Keratinocyte (primary cell): Measurements from ENCODE around the gene PRKN. TPM values are rescaled to one million over a fixed set of nuclear protein-coding genes. Genes with fewer than 3 reads are reported as not detected.

ENCODE experiments used
- DNase-seq: peaks from one replicate; pipeline ENCODE4 v3.0.0-alpha.2; 2011; ENCODE audit warnings: low read depth, missing footprints, low spot score
- FAIRE-seq: peaks from 2 replicates; lab custom pipeline; 2011; peaks lifted over from hg19 to GRCh38; lab: Jason Lieb, UNC
- H2AFZ ChIP-seq: 2 replicates; pipeline ENCODE4 v1.6.0; 2012; ENCODE audit warnings: low read length, control low read depth, inconsistent platforms; ENCODE audit not compliant: control insufficient read depth
- H3K27ac ChIP-seq: 2 replicates; pipeline ENCODE4 v1.5.1; 2011; ENCODE audit warnings: low read length; ENCODE audit not compliant: control insufficient read depth, insufficient read depth
- H3K27me3 ChIP-seq: 3 replicates; pipeline ENCODE4 v1.6.0; 2011; ENCODE audit warnings: low read length; ENCODE audit not compliant: control insufficient read depth, insufficient read depth; ENCODE audit errors: extremely low read depth
- H3K36me3 ChIP-seq, 2 experiments: 2 replicates in 1 of 2; 3 replicates in 1 of 2; pipeline ENCODE4 v1.5.1; 2011; ENCODE audit warnings: low read length in 2 of 2, mild to moderate bottlenecking in 1 of 2; ENCODE audit not compliant: control insufficient read depth in 2 of 2, insufficient read depth in 2 of 2; ENCODE audit errors: extremely low read depth in 1 of 2
- H3K4me1 ChIP-seq: 3 replicates; pipeline ENCODE4 v1.5.1; 2011; ENCODE audit warnings: low read length; ENCODE audit not compliant: control insufficient read depth, insufficient read depth; ENCODE audit errors: extremely low read depth
- H3K4me2 ChIP-seq: 3 replicates; pipeline ENCODE4 v1.6.0; 2011; ENCODE audit warnings: low read depth, low read length; ENCODE audit not compliant: control insufficient read depth, insufficient read depth; ENCODE audit errors: extremely low read depth
- H3K4me3 ChIP-seq, 3 experiments: fragments of 200-600 bp in 1 of 3; sonication (generic) in 1 of 3; 2 replicates in 2 of 3; 3 replicates in 1 of 3; pipeline ENCODE4 v1.5.1; 2011 to 2016; ENCODE audit warnings: low read length in 3 of 3, mild to moderate bottlenecking in 3 of 3, control low read depth in 2 of 3, inconsistent platforms in 1 of 3, low read depth in 1 of 3, mixed read lengths in 1 of 3, mixed run types in 1 of 3, moderate library complexity in 1 of 3; ENCODE audit not compliant: control insufficient read depth in 2 of 3, insufficient read depth in 2 of 3; ENCODE audit errors: extremely low read depth in 1 of 3
- H3K79me2 ChIP-seq: 2 replicates; pipeline ENCODE4 v1.6.0; 2012; ENCODE audit warnings: low read length; ENCODE audit not compliant: control insufficient read depth, insufficient read depth
- H3K9ac ChIP-seq: 3 replicates; pipeline ENCODE4 v1.6.0; 2011; ENCODE audit warnings: low read length; ENCODE audit not compliant: control insufficient read depth, insufficient read depth; ENCODE audit errors: extremely low read depth
- H3K9me1 ChIP-seq: 3 replicates; pipeline ENCODE4 v1.6.0; 2011; ENCODE audit warnings: low read length; ENCODE audit not compliant: control insufficient read depth, insufficient read depth; ENCODE audit errors: extremely low read depth
- H3K9me3 ChIP-seq: 2 replicates; pipeline ENCODE4 v1.5.1; 2012; ENCODE audit warnings: low read depth, low read length; ENCODE audit not compliant: control insufficient read depth
- H4K20me1 ChIP-seq: 3 replicates; pipeline ENCODE4 v1.6.0; 2011; ENCODE audit warnings: low read length; ENCODE audit not compliant: control insufficient read depth, insufficient read depth; ENCODE audit errors: extremely low read depth
- CTCF ChIP-seq, 3 experiments: IDR thresholded peaks in 1 of 3; conservative IDR thresholded peaks in 1 of 3; optimal IDR thresholded peaks in 1 of 3; 2 replicates in 2 of 3; 3 replicates in 1 of 3; pipeline versions ENCODE3 to v1.5.1; 2011; ENCODE audit warnings: low read length in 3 of 3, mild to moderate bottlenecking in 3 of 3, moderate library complexity in 2 of 3, control low read depth in 1 of 3, inconsistent platforms in 1 of 3; ENCODE audit not compliant: insufficient read depth in 2 of 3; ENCODE audit errors: extremely low read depth in 1 of 3
- EZH2 ChIP-seq: IDR thresholded peaks from one replicate; pipeline ENCODE4 v1.6.1; 2012; ENCODE audit warnings: inconsistent platforms, mild to moderate bottlenecking, low read length, moderate library complexity
- dilution Hi-C: fragments of 300-500 bp; cut with MboI; formaldehyde crosslinking; loops from one replicate; pipeline ENCODE4 v1.7.0; 2020; ENCODE audit warnings: low sequenced_read_pairs; ENCODE audit not compliant: extremely low pct_ligation_motif_present
- polyA plus RNA-seq, 5 experiments: library from polyadenylated mRNA; depleted of rRNA in 3 of 5; stranded (reverse) in 3 of 5; stranded (forward) in 1 of 5; unstranded in 1 of 5; fragments of >200 nt; gene quantifications; 1 replicate in 1 of 5; 2 replicates in 3 of 5; 3 replicates in 1 of 5; pipeline versions ENCODE4 v1.2.1 to v1.2.3, GENCODE V29; 2011 to 2012; ENCODE audit warnings: missing spikeins in 2 of 5, low read depth in 1 of 5, low replicate concordance in 1 of 5

PRKN gene
- polyA plus RNA-seq, 1 donor (not counting 4 experiments of a cell fraction or from before 2014, with no cell fraction given): 0.67 TPM

GRCh38 chr6:161545741-161546140 lies 1181.8 kb downstream of the PRKN start:
- DNase-seq: no peak
- no peak for TF ChIP-seq EZH2
- no peak overlapping the region for H2AFZ ChIP-seq
- dilution Hi-C loops: no loop called here
- H3K4me3 ChIP-seq: no peak overlapping the region
- H3K27me3 ChIP-seq: no peaks in the 10 kb centered on the region
- H3K9ac ChIP-seq: no peak overlapping the region
- H3K4me1 ChIP-seq: no peaks in the 10 kb centered on the region
- H3K36me3 ChIP-seq: no peaks in the 10 kb centered on the region
- no peak for FAIRE-seq
- no peak overlapping the region for H3K27ac ChIP-seq
- no peaks in the 10 kb centered on the region for H3K9me1 ChIP-seq
- no peaks in the 10 kb centered on the region for H3K9me3 ChIP-seq
- no peaks in the 10 kb centered on the region for H4K20me1 ChIP-seq
- no peaks in the 10 kb centered on the region for H3K79me2 ChIP-seq
- H3K4me2 ChIP-seq: no peak overlapping the region

DNA sequence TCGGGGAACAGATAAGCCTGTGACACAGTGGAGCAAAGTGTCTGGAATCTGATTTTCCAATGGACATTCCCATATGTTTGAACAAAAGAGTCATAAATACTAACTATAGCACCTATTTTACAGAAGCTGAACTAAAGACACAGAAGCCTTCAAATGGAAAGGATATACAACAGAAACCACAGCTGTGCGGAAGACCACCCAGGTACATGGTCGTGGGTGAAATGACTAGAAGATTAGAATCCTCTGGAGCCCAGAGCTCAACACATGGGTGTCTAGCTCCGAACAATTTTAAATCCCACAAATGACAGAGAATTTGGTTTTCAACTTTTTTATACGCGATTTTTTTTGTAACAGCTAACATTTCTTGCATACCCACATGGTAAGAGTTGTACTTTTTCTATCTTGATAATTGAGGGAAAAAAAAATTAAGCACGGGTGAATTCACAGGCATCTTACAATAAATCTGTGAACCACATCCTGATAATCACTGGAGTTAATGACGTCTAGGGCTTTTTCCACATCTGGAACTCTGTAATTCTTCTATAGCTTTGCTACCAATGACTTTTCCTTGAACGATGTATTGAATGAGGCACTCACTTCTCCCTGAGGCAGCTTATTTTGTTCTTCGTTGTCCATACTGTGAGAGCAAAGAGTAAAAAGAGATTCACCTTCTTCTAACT lies 1182.6 kb downstream of the PRKN start:
- no peak overlapping the region for H3K27ac ChIP-seq

More for the DNA sequence above, 1182.6 kb downstream of the PRKN start:
- Histone ChIP-seq H2AFZ (no peak overlapping the region), H3K9me3 (no peaks in the 10 kb centered on the region), H3K9me1 (no peaks in the 10 kb centered on the region), H3K4me1 (no peaks in the 10 kb centered on the region), H3K27me3 (no peaks in the 10 kb centered on the region), H3K4me2 (no peak overlapping the region), H3K4me3 (no peak overlapping the region), H3K9ac (no peak overlapping the region), H3K36me3 (no peaks in the 10 kb centered on the region), H3K79me2 (no peaks in the 10 kb centered on the region), H4K20me1 (no peaks in the 10 kb centered on the region)
- DNase-seq (no peak), FAIRE-seq (no peak)
- dilution Hi-C loops: no loop called here
- TF ChIP-seq CTCF (optimal IDR thresholded peaks at IDR 0.05 in 1 of 3, IDR thresholded peaks at IDR 0.05 in 1 of 3, conservative IDR thresholded peaks at IDR 0.05 in 1 of 3; ENCODE audit: extremely low read depth in 1 of 3, insufficient read depth in 2 of 3, low read length in 3 of 3): no peak
